SIG-M5 treated with dmso at 0.1 percent for 504 hours (cell line): ENCODE data around the gene CPLX4.

Experiments
- DNase-seq: peaks from one replicate; lab custom pipeline; 2025; ENCODE audit not compliant: unreplicated experiment; lab: John Stamatoyannopoulos, UW

CPLX4 gene

GRCh38 chr18:59308248-59308937 is 10.1 kb downstream of the CPLX4 start:
- DNase-seq: peak; percentile 38

GRCh38 chr18:59306640-59307039 is 11.8 kb downstream of the CPLX4 start:
- DNase-seq: no peak

DNA sequence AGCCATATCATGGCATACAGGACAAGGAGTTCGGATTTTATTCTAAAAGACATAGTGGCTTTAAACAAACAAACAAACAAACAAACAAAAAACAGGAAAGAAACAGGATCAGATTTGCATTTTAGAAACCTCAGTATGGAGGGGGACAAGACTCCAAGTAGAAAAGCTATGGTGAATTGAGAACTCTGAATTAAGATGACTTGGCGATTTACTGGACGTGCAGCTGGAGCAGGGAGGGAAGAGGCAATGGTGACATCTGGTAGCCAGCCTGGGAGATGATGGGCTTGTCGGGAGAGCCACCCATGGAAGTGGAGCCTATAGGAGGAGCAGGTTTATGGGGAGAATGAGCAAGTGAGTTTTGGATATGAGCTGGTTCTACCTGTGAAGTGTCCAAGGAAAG is 13.2 kb downstream of the CPLX4 start:
- no peak for DNase-seq

DNA sequence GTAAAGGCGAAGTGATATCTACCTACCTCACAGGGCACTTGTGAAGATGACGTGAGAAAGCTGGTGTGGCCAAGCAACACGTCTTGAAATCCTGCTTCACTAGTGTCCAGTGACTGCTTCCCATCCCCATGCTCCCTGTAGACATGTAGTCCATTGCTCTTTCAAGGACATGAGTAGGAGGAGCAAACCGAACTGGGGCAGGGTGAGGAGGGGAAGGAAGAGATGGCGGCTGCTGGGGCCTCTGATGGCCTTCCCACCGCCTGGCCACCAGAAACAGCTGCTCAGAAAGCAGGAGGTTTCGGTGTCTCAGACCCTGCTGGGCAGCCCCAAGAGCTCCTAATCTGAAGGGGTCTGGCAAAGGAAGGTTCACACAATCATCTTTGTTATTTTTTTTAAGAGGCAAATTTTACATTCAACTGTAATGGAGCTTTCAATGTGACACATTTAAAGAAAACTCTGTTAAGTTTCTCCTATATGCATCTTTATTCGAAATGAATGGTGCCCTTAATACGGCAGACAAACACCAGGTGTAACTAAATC is 14.7 kb downstream of the CPLX4 start:
- DNase-seq: no peak

DNA sequence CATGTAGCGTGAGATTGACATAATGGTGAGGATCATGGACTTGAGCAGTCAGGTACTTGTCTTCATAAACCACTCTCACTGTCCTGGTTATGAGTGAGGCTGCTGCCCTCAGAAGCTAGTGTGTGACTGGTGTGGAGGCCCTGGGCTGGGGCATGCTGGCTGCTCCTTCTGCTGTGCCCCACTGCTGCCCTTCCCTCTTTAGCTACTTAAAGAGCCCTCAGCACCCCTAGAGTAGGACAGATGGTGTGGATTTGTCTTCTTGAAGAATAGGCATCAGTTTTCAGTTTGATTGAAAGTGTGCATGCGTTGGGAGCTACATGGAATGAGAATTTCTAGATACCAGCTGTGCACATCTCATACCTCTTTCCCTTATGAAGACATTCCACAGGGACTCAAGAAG is 15.4 kb downstream of the CPLX4 start:
- no peak for DNase-seq

- no peak for DNase-seq
Observed at GRCh38 chr18:59301929-59302328, 16.5 kb downstream of the CPLX4 start.

GRCh38 chr18:59300676-59301285 is 17.7 kb downstream of the CPLX4 start:
- no peak for DNase-seq

GRCh38 chr18:59298871-59299270 is 19.6 kb downstream of the CPLX4 start:
- DNase-seq: no peak

DNA sequence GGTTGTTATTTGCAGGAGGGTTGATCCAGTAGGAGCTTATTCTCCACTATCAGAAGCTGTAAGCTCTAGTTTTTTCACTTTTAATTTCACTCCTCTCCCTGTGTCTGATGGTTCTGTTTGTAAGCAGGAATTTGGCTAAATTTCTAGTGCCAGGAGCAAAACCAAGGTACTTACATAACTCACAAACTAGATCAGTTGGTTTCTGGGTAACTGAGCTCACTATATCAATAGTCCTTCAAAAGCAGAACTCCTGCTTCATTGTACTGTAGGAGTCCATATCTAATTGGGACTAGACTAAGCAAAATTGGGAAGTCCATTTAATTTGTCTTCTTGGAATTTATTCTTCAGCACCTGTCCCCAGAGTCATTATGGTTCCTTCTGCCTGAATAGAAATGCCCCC is 25.1 kb downstream of the CPLX4 start:
- no peak for DNase-seq

DNA sequence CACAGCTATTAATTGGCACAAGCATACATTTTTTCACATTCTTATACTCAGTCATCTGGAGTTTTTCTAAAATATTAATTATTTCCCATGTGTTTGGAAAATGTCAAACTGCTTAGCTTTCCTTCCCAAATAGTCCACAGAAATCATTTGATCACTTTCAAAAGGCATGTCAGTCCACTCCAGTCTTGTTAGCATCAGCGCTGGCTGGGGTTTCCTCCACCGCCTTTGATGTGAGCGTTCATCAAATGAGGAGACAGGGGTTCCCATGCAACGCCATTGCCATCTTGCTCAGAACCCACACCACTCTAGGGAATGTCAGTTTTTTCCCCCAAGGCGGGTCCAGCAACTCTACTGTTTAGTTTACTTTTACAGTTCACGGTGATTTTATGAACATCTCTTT is 32.1 kb downstream of the CPLX4 start:
- DNase-seq: no peak

GRCh38 chr18:59282341-59282740 is 36.1 kb downstream of the CPLX4 start:
- DNase-seq: no peak

DNA sequence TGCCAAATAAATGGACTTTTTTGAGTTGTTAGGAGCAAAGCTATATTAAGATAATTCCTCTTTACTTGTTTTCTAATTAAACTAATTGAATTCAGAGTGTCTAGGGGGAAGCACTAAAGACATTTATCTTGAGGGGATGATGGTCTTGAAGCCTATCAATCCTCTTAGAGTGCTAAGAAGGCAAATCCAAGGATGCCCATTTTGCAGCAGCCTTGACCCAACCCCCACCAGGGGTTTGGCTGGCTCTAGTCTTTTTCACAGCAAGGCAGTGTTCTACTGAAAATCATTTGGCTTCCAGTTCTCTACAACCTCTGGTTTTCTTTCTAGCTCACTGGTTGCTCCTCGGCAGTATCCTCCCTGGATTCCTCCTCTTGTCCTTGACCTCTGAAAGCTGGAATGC is 38.7 kb downstream of the CPLX4 start:
- no peak for DNase-seq

- no peak for DNase-seq
Observed at GRCh38 chr18:59279193-59279592, 39.3 kb downstream of the CPLX4 start.

GRCh38 chr18:59278793-59279192 is 39.7 kb downstream of the CPLX4 start:
- DNase-seq: no peak

DNA sequence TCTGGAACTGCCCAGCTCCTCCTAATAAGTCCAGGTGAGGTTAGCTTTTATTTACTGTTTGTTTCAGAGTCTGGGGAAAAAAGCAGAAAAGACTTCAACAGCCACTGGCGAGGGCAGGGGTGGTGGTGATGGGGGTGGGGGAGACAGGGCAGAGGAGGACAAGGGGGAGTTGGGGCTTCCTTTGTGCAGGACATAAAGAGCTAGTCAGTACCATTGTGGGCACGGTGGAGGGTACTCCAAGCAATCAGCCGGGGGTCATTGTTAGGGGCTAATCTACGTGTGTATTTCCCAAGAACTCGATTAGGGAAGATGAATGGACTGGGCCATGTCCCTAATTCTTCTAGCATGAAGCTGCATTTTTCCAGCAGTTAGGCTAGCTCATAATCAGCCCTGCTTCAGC is 42.4 kb downstream of the CPLX4 start:
- no peak for DNase-seq

DNA sequence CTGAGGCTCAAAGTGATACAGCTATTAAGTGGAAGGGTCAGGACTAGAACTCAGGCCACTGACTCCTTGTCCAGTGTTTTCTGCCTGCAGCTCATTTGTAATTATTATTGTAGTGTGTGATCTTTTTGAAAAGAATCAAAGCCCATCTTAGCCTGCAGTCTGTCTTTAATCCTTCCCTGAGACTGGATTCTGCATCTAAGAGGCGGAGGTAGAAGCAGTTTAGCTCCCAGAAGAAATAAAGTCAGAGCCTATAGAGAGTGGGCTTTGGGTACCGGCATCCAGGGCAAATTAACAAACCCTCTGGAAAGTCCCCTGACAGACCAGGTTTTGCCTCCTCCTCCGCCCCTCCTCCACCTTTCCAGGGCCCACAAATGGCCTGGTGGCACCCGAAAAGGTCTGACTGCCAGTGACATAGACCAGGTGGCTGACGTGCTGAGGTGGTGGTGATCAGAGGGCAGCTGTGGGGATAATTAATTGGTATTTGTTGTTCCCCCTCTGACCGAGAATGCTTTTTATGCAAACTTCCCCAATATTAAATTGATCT is 43.0 kb downstream of the CPLX4 start:
- DNase-seq: no peak

DNA sequence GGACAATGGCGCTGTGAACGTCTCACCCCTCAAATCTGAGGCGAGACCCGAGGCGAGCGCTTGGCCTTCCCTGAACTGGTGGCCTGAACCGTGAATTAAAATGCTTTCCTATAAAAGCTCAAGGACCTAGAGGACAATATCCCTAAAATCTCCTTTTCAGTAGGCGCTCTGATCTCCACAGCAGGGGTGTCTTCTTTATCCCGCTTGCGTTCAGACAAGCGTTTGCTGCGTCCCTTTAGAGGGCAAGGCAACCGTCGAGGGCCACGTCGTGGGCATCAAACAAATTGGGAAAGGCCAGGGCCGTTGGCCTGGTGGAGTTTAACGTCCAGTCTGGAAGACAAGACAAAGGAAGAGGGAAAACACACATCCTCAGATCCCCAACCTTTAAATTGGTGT is 43.9 kb downstream of the CPLX4 start:
- DNase-seq: no peak

GRCh38 chr18:59273759-59274532 is 44.5 kb downstream of the CPLX4 start:
- DNase-seq: no peak

GRCh38 chr18:59272891-59273758 is 45.3 kb downstream of the CPLX4 start, which contains the start of gene RAX:
RAX (minus strand) TSS chr18:59273454; CDS start chr18:59273206, 248 bp downstream.
- DNase-seq: no peak

DNA sequence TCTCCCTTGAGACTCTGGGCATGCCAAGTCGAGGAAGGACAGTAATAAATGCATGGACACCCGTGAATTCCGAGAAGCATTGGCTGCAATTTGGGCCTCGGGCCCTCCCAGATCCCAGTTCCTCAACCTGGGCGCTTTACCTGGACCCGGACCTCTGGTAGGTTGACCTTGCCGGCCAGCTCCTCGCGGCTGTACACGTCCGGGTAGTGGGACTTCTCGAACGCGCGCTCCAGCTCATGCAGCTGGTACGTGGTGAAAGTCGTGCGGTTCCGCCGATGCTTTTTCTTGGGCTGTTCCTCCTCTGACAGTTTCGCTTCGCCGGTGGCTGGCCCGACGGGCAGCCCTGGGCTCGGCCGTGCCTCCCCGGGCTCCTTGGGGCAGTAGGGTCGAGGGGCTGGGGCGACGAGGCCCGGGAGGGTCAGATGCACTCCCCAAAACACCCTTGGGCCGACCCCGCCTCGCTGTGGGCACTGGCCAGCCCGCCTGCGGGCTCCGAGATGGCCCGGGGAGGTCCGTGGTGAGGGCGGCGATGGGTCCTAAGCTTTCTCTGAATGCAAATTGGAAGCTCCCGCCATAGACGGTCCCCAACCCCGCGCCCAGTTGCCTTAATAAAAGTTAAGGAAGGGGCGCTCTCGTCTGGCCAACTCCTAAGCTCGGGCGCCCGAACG is 46.1 kb downstream of the CPLX4 start:
- DNase-seq: no peak
